Activated naive CD4-positive, alpha-beta T cell treated with anti-CD3 and anti-CD28 coated beads, Interleukin-2, amount 50 U/mL, for 24 hours (primary cell): ENCODE measurements around the gene MAFB.
A peak's percentile ranks its signal among the peaks of the same experiment; 100 is the strongest.
"Not testable (repeated sequence)": the region's sequence is repeated elsewhere in the genome, so short reads cannot be mapped to it uniquely, and the experiment has no call there.

Experiments
- H3K27ac Mint-ChIP-seq: one replicate; pipeline ENCODE4 v1.8.0; 2021; ENCODE audit warnings: mild to moderate bottlenecking, mixed read lengths
- H3K27me3 Mint-ChIP-seq: one replicate; pipeline ENCODE4 v1.8.0; 2021; ENCODE audit warnings: mixed read lengths
- H3K36me3 Mint-ChIP-seq: one replicate; pipeline ENCODE4 v1.8.0; 2021; ENCODE audit warnings: mixed read lengths
- H3K4me1 Mint-ChIP-seq: one replicate; pipeline ENCODE4 v1.8.0; 2021; ENCODE audit warnings: mixed read lengths
- H3K4me3 Mint-ChIP-seq: one replicate; pipeline ENCODE4 v1.8.0; 2021; ENCODE audit warnings: mild to moderate bottlenecking, mixed read lengths
- H3K9me3 Mint-ChIP-seq: one replicate; pipeline ENCODE4 v1.8.0; 2021; ENCODE audit warnings: mixed read lengths

The MAFB gene

DNA sequence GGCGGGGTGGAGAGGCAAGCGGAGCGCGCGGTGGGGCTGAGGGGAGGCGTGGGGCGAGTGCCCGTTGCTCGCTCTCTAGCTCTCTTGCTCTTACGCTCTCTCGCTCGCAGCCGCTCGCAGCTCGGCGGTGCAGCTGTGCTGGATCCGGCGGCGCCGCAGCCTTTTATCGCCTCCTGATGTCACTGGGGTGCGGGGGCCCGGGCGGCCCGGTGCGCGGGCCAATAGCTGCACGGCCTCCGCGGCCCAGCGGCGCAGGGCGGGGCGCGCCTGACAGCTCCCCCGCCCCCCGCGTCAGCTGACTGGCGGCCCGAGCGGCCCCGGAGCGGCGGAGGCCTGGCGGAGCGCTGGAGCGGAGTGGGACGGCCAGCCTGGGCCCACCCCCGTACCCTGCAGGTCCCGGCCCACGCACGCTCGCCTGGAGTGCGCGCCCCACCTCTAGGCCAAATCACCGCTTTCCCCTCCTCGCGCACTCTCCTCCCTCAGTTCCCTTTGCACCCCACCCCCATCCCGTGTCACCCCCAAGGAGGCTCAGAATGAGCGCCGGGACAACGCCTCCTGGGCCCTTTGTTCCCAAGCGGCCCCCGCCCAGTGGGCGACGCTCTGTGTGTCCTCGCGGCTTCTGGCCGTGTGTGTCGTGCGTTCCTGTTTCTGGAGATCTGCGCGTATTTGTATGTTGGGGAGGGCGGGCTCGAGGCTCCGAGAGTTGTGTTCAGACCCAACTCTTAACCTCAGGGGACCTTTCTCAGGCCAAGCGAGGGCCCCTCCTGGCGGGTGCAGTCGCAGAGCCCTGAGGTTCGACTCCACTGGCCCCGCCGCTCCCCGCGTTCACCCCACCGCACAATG, at the start of gene MAFB:
Gene MAFB, minus strand, starts transcription at position 137 of the 843 bp plus-strand sequence. CDS start 386 bp downstream, outside the sequence.
- Mint-ChIP-seq H3K4me1 (peaks cover 4% of the 10 kb centered on the region), H3K27me3 (peaks cover 56% of the 10 kb centered on the region), H3K36me3 (no peaks in the 10 kb centered on the region), H3K27ac (no peak within 1 kb of the TSS), H3K4me3 (peak within 1 kb of the TSS; percentile 60), H3K9me3 (no peaks in the 10 kb centered on the region)

GRCh38 chr20:40736468-40736867, 47.4 kb upstream of the MAFB start:
- H3K36me3 Mint-ChIP-seq, H3K4me1 Mint-ChIP-seq, H3K9me3 Mint-ChIP-seq, H3K27ac Mint-ChIP-seq, H3K4me3 Mint-ChIP-seq: not testable (repeated sequence)
- peaks cover 11% of the 10 kb centered on the region for H3K27me3 Mint-ChIP-seq

DNA sequence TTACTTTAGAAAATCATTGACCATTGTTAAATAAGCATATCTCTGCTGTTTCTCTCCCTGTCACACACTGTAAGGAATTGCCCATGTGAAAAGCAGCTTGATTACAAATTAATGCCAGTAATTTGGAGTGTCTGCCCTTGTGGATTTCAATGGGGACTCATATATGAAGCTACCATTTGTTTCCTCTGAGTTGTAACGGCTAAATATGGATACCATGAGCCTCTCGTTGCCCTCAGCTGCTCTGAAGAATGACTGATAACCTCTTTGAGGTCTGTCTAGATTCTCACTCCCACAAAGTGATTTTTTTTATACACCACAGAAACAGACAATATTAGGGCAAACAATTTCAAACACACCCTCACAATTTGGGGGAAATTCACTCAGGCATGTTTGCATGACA, 40.0 kb upstream of the MAFB start:
- Mint-ChIP-seq H3K9me3 (no peaks in the 10 kb centered on the region), H3K36me3 (no peaks in the 10 kb centered on the region), H3K4me3 (no peak overlapping the region), H3K4me1 (no peaks in the 10 kb centered on the region), H3K27me3 (peaks cover 13% of the 10 kb centered on the region), H3K27ac (no peak overlapping the region)

DNA sequence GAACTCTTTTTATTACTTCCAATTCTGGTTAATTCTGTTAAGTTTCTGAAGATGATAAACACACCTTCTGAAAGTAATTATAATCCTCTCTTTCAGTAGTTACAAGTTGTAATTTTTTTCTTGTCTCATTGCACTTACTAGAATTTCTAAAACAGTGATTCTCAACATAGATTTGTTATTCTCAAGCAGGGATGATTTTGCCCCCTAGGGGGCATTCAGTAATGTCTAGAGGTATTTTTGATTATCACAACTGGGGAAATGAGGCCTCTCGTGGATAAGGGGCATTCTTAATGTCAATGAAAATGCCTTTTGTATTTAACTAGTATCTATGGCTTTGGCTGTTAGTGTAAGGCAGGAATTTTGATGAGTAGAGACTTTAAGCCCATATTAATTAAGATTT, 39.4 kb upstream of the MAFB start:
- H3K9me3 Mint-ChIP-seq = no peaks in the 10 kb centered on the region
- H3K4me1 Mint-ChIP-seq = no peaks in the 10 kb centered on the region
- no peak overlapping the region for H3K4me3 Mint-ChIP-seq
- no peak overlapping the region for H3K27ac Mint-ChIP-seq
- H3K36me3 Mint-ChIP-seq = no peaks in the 10 kb centered on the region
- peaks cover 8% of the 10 kb centered on the region for H3K27me3 Mint-ChIP-seq

DNA sequence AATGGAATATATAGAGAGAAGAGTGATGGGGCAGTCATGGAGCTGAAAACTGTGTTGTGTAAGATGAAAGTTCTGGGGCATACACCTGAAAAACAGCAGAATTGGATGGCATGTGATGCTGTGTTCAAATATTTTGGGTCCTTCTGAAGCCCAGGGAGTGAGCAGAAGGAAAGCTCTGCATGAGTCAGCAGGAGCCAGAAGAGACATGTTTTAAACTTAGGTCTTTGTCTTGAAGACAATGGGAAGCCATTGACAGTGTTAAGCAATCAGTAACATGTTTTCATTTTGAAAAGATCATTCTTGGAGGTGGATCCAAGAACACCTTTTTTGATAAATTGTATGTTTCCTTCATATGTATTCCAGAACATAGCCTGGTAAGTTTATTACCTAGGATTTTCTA, 38.9 kb upstream of the MAFB start:
- Mint-ChIP-seq H3K27ac (no peak overlapping the region), H3K36me3 (no peaks in the 10 kb centered on the region), H3K4me3 (no peak overlapping the region), H3K27me3 (peaks cover 6% of the 10 kb centered on the region), H3K4me1 (no peaks in the 10 kb centered on the region), H3K9me3 (no peaks in the 10 kb centered on the region)

DNA sequence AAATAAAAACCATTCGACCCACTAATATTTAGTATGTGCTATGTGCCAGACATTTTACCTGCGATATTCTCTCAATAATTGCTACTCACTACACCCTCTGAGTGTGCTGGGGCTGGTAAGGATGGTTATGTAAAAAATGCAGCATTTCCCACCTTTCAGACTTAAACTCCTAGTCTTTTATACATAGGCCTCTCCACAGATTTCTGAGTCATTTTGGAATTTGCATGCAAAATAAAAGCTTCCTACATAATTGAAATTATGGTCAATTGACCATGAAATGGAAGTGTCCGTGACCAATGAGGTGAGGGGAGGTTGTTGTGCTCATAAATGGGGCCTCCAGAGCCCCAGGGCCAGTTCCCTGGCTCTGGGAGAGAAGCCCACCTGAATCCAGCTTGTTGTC, 37.7 kb upstream of the MAFB start:
- Mint-ChIP-seq H3K27ac (no peak overlapping the region), H3K36me3 (no peaks in the 10 kb centered on the region), H3K27me3 (peaks cover 6% of the 10 kb centered on the region), H3K4me1 (no peaks in the 10 kb centered on the region), H3K9me3 (no peaks in the 10 kb centered on the region), H3K4me3 (no peak overlapping the region)

DNA sequence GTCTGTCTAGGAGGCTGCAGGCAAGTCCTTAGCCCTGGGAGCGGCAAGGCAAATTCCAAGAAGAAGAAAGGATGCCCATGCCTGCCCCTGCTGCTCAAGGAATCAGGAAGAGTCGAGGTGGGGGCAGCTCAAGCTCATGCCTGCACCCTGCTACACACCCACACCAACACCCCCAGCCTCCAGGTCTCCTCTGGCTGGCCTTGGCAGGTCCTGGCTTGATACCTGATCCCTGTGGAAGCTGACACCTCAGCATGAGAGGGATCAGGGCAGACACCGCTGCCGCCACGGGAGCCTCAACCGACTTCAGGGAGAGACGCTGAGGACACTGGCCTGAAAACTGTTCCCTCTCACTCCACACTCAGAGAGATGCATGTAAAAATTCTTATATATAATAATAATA, 35.5 kb upstream of the MAFB start:
- peaks cover 1% of the 10 kb centered on the region for H3K27me3 Mint-ChIP-seq
- no peaks in the 10 kb centered on the region for H3K9me3 Mint-ChIP-seq
- H3K4me3 Mint-ChIP-seq = no peak overlapping the region
- H3K27ac Mint-ChIP-seq = no peak overlapping the region
- H3K36me3 Mint-ChIP-seq = no peaks in the 10 kb centered on the region
- H3K4me1 Mint-ChIP-seq = no peaks in the 10 kb centered on the region

DNA sequence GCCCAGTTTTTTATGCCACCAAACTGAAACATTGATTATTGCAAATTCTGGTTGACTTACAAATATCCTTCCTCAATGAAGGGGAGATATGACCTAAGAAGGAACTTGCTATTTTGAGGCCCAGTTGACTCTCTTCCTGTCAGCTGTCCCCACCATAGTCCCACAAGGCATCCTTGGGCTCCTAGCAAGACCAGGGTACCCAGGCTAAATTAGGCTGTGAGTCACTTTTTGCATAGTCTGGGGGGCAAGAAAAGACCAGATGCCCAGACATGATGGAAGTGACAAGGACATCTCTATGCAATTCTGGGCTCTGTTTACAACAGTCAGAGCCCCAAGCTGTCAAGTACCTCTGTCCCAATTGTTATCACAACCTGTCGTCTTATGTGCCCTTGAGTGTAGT, 31.8 kb upstream of the MAFB start:
- H3K4me1 Mint-ChIP-seq = no peaks in the 10 kb centered on the region
- H3K4me3 Mint-ChIP-seq = no peak overlapping the region
- no peaks in the 10 kb centered on the region for H3K36me3 Mint-ChIP-seq
- H3K27ac Mint-ChIP-seq = no peak overlapping the region
- no peaks in the 10 kb centered on the region for H3K9me3 Mint-ChIP-seq
- peaks cover 4% of the 10 kb centered on the region for H3K27me3 Mint-ChIP-seq

- Mint-ChIP-seq H3K4me1 (no peaks in the 10 kb centered on the region), H3K36me3 (no peaks in the 10 kb centered on the region), H3K4me3 (no peak overlapping the region), H3K27me3 (peaks cover 4% of the 10 kb centered on the region), H3K9me3 (no peaks in the 10 kb centered on the region), H3K27ac (no peak overlapping the region)
Measured at GRCh38 chr20:40720099-40720498, 31.1 kb upstream of the MAFB start.

GRCh38 chr20:40718982-40719729, 30.1 kb upstream of the MAFB start:
- Mint-ChIP-seq H3K4me3 (no peak overlapping the region), H3K27ac (no peak overlapping the region), H3K4me1 (no peaks in the 10 kb centered on the region), H3K36me3 (no peaks in the 10 kb centered on the region), H3K27me3 (peaks cover 3% of the 10 kb centered on the region), H3K9me3 (no peaks in the 10 kb centered on the region)

DNA sequence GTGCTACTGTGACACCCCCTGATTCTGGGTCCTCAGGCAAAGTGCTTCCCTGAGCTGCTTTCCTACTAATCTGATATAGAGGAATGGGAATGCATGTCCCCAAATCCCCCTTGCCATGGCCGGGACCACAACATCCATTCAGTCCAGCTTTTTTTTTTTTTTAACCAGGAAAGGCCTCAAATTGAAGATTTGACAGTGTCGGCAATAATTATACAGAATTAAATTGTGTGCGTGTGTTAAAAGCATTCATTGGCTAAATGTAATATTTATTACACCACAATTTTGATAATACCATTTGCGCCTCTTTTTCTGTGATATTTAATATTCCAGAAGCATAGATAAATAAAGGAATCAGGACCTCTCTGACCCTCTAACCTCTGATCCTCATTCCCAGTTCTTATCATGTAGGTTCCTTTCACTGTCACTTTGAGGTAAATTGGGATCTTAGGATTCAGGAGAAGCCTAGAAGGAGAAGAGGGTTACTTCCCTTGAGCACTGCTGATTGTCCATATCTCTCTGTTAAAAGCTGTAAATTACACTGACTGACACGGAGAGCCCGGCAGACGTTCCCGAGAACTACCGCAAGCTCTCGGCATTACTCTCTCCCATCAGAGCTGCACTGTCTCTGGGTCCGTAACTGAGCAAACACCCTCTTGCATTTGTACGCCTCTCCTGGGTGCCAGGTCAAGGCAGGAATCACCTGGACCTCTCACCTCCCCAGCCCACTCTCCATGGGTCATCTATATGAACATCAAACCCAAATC, 29.4 kb upstream of the MAFB start:
- Mint-ChIP-seq H3K27ac (no peak overlapping the region), H3K27me3 (peaks cover 5% of the 10 kb centered on the region), H3K4me3 (no peak overlapping the region), H3K9me3 (no peaks in the 10 kb centered on the region), H3K4me1 (no peaks in the 10 kb centered on the region), H3K36me3 (no peaks in the 10 kb centered on the region)

- Mint-ChIP-seq H3K27ac (no peak overlapping the region), H3K27me3 (peaks cover 7% of the 10 kb centered on the region), H3K36me3 (no peaks in the 10 kb centered on the region), H3K9me3 (no peaks in the 10 kb centered on the region), H3K4me3 (no peak overlapping the region), H3K4me1 (no peaks in the 10 kb centered on the region)
Measured at GRCh38 chr20:40717343-40717865, 28.4 kb upstream of the MAFB start.

GRCh38 chr20:40715491-40715890, 26.5 kb upstream of the MAFB start:
- Mint-ChIP-seq H3K4me1 (no peaks in the 10 kb centered on the region), H3K27ac (no peak overlapping the region), H3K36me3 (no peaks in the 10 kb centered on the region), H3K4me3 (no peak overlapping the region), H3K27me3 (peaks cover 7% of the 10 kb centered on the region), H3K9me3 (no peaks in the 10 kb centered on the region)

GRCh38 chr20:40714916-40715315, 25.9 kb upstream of the MAFB start:
- Mint-ChIP-seq H3K9me3 (no peaks in the 10 kb centered on the region), H3K27ac (no peak overlapping the region), H3K4me1 (no peaks in the 10 kb centered on the region), H3K27me3 (peaks cover 7% of the 10 kb centered on the region), H3K4me3 (no peak overlapping the region), H3K36me3 (no peaks in the 10 kb centered on the region)

- Mint-ChIP-seq H3K4me3 (no peak overlapping the region), H3K4me1 (no peaks in the 10 kb centered on the region), H3K27ac (no peak overlapping the region), H3K27me3 (peaks cover 7% of the 10 kb centered on the region), H3K36me3 (no peaks in the 10 kb centered on the region), H3K9me3 (no peaks in the 10 kb centered on the region)
Measured at GRCh38 chr20:40714109-40714508, 25.1 kb upstream of the MAFB start.
